GM21515 (cell line): Measurements from ENCODE around the gene SHC3.

Source experiments
- ATAC-seq: cut with Tn5 transposase; IDR thresholded peaks from one replicate; pipeline ENCODE4 v1.9.1; 2021; ENCODE audit not compliant: unreplicated experiment

The SHC3 gene

GRCh38 chr9:89186960-89187359 is 8.3 kb upstream of the SHC3 start:
- ATAC-seq = no peak

GRCh38 chr9:89185980-89186379 is 7.4 kb upstream of the SHC3 start:
- ATAC-seq = no peak

- ATAC-seq = no peak
Measured at GRCh38 chr9:89183146-89183545, 4.5 kb upstream of the SHC3 start.

GRCh38 chr9:89182369-89182768 is 3.8 kb upstream of the SHC3 start:
- no peak for ATAC-seq

GRCh38 chr9:89179895-89180734 is 1.5 kb upstream of the SHC3 start:
- no peak for ATAC-seq

- ATAC-seq = no peak
Measured at GRCh38 chr9:89179540-89179894, 899 bp upstream of the SHC3 start.

GRCh38 chr9:89178830-89179539 is 367 bp upstream of the SHC3 start:
- ATAC-seq = no peak

GRCh38 chr9:89177012-89177943 is 1.3 kb downstream of the SHC3 start:
- no peak for ATAC-seq

- ATAC-seq = no peak
Measured at GRCh38 chr9:89175828-89176261, 2.8 kb downstream of the SHC3 start.

GRCh38 chr9:89174291-89174690 is 4.3 kb downstream of the SHC3 start:
- ATAC-seq = no peak

- no peak for ATAC-seq
Measured at GRCh38 chr9:89173072-89173471, 5.5 kb downstream of the SHC3 start.

GRCh38 chr9:89172398-89172797 is 6.2 kb downstream of the SHC3 start:
- no peak for ATAC-seq

- no peak for ATAC-seq
Measured at GRCh38 chr9:89171693-89172092, 6.9 kb downstream of the SHC3 start.

- no peak for ATAC-seq
Measured at GRCh38 chr9:89171231-89171630, 7.4 kb downstream of the SHC3 start.

- no peak for ATAC-seq
Measured at GRCh38 chr9:89168901-89169813, 9.5 kb downstream of the SHC3 start.

- ATAC-seq = no peak
Measured at GRCh38 chr9:89167788-89168187, 10.8 kb downstream of the SHC3 start.

- no peak for ATAC-seq
Measured at GRCh38 chr9:89166852-89167251, 11.8 kb downstream of the SHC3 start.

GRCh38 chr9:89165880-89166279 is 12.7 kb downstream of the SHC3 start:
- no peak for ATAC-seq

GRCh38 chr9:89165341-89165740 is 13.3 kb downstream of the SHC3 start:
- ATAC-seq = no peak

- no peak for ATAC-seq
Measured at GRCh38 chr9:89161221-89161620, 17.4 kb downstream of the SHC3 start.
